A172 (cell line): ENCODE results near the gene CNOT1. TPM values are rescaled to one million over a fixed set of nuclear protein-coding genes. Genes with fewer than 3 reads are reported as not detected.
A peak's percentile ranks its signal among the peaks of the same experiment; 100 is the strongest.
"Not testable (repeated sequence)": the region's sequence is repeated elsewhere in the genome, so short reads cannot be mapped to it uniquely, and the experiment has no call there.

ENCODE experiments used
- DNase-seq: peaks from one replicate; pipeline ENCODE4 v3.0.0-alpha.2; 2015; ENCODE audit warnings: low spot score
- total RNA-seq: library from RNA; depleted of rRNA; stranded (reverse); fragments of >200 nt; shearing (Covaris generic); gene quantifications from 2 replicates; pipeline ENCODE4 v1.2.3, GENCODE V29; 2014; rRNA removed

CNOT1 gene
- 58.5 and 60.4 TPM in 2 replicates for total RNA-seq

- peak; percentile 99 for DNase-seq
These were observed at the start of gene CNOT1 for GRCh38 chr16:58629733-58630640. CNOT1 (minus strand) TSS chr16:58629826; CDS start chr16:58599337, 30,489 bp downstream.

- no peak for DNase-seq
These were observed 49.1 kb upstream of the CNOT1 start for GRCh38 chr16:58678716-58679115.

- no peak for DNase-seq
These were observed 48.6 kb upstream of the CNOT1 start for GRCh38 chr16:58678269-58678668.

- DNase-seq, result no peak
These were observed 41.4 kb upstream of the CNOT1 start for GRCh38 chr16:58670946-58671583.

GRCh38 chr16:58670177-58670576 is 40.6 kb upstream of the CNOT1 start:
- no peak for DNase-seq

- no peak for DNase-seq
These were observed 35.6 kb upstream of the CNOT1 start for GRCh38 chr16:58665200-58665599.

GRCh38 chr16:58661199-58661830 is 31.7 kb upstream of the CNOT1 start:
- peak; percentile 93 for DNase-seq

GRCh38 chr16:58659911-58660310 is 30.3 kb upstream of the CNOT1 start:
- not testable (repeated sequence) for DNase-seq

GRCh38 chr16:58658796-58659211 is 29.2 kb upstream of the CNOT1 start:
- no peak for DNase-seq

- DNase-seq, result no peak
These were observed 27.3 kb upstream of the CNOT1 start for GRCh38 chr16:58656899-58657298.

GRCh38 chr16:58655215-58655596 is 25.6 kb upstream of the CNOT1 start:
- DNase-seq, result no peak

- DNase-seq, result no peak
These were observed 25.1 kb upstream of the CNOT1 start for GRCh38 chr16:58654560-58655214.

GRCh38 chr16:58652741-58653140 is 23.1 kb upstream of the CNOT1 start:
- DNase-seq, result no peak

- no peak for DNase-seq
These were observed 22.3 kb upstream of the CNOT1 start for GRCh38 chr16:58651965-58652348.

GRCh38 chr16:58649707-58650106 is 20.1 kb upstream of the CNOT1 start:
- DNase-seq, result no peak

GRCh38 chr16:58647107-58647506 is 17.5 kb upstream of the CNOT1 start:
- no peak for DNase-seq

- peak; percentile 25 for DNase-seq
These were observed 15.3 kb upstream of the CNOT1 start for GRCh38 chr16:58644765-58645487.

GRCh38 chr16:58644108-58644507 is 14.5 kb upstream of the CNOT1 start:
- no peak for DNase-seq

GRCh38 chr16:58640949-58641348 is 11.3 kb upstream of the CNOT1 start:
- no peak for DNase-seq

- DNase-seq, result no peak
These were observed 10.2 kb upstream of the CNOT1 start for GRCh38 chr16:58639836-58640235.

GRCh38 chr16:58639230-58639629 is 9.6 kb upstream of the CNOT1 start:
- no peak for DNase-seq
